Stimulated activated CD8-positive, alpha-beta memory T cell treated with anti-CD3 and anti-CD28 coated beads, Interleukin-4, amount 100 ng/mL, for 4 hours (primary cell): ENCODE measurements around the gene NTRK2.

Experiments
- DNase-seq, 2 donors: peaks; one replicate each; pipeline ENCODE4 v3.0.0-alpha.2; 2020; ENCODE audit warnings: low read depth in 2 of 2, low spot score in 1 of 2

NTRK2 gene

DNA sequence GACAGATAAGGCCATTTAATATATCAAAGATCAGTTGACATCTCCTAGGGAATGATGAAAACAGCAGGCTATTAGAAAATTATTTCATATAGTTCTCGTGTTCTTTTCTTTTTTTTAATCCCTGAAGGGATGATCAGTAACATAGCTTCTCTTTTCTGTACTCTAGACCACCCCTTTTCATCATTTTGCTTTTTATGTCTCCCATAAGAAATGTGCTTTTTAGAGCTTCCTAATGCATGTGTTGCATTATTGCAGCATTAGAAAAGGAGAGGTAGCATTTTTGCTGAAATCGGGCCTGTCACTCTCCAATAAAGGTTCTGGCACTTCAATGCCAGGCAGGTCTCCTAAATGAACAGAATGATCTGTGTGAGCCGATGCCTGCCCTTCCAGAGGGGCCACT is 143.3 kb downstream of the NTRK2 start:
- DNase-seq = no peak

GRCh38 chr9:84815554-84815953 is 146.0 kb downstream of the NTRK2 start:
- DNase-seq = no peak

DNA sequence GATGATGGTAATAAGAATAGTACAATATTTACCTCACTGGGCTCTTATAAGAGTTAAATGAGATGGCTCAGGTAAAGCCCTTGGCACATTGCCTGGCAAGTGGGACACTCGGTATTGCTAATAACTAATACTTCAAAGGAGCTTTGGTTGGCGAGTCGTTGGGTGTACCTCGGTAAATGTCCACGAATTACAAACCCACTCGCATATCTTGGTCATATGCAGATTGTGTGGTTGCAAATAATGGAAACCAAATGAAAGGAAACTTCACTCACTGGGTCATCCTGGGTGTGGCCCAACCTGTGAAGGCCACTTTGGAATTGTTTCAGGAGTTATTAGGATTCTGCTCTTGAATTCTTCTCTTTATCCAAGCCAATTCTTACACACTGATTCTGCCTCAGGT is 147.5 kb downstream of the NTRK2 start:
- no peak for DNase-seq

- no peak for DNase-seq
These were observed 149.3 kb downstream of the NTRK2 start for GRCh38 chr9:84818791-84819190.

GRCh38 chr9:84819491-84819991 is 150.0 kb downstream of the NTRK2 start:
- no peak for DNase-seq

DNA sequence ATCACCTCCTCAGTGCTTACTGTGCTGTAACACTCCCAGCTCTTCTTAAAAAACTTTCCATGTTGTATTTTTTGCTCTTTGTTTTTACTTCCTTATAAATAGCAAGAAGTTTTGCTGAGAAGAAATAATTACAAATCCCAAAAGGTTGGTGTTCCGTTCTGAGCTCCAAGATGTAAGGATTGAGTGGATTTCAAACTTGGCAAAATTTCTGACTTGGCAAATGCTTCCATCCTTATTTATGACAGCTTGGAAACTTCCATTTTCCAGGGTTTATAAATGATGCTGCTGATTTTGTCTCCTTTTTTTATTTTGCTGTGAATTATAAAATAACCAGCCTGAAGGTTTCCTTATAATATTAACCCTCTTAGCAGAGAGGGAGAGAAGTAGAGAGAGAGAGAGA is 151.9 kb downstream of the NTRK2 start:
- no peak for DNase-seq

DNA sequence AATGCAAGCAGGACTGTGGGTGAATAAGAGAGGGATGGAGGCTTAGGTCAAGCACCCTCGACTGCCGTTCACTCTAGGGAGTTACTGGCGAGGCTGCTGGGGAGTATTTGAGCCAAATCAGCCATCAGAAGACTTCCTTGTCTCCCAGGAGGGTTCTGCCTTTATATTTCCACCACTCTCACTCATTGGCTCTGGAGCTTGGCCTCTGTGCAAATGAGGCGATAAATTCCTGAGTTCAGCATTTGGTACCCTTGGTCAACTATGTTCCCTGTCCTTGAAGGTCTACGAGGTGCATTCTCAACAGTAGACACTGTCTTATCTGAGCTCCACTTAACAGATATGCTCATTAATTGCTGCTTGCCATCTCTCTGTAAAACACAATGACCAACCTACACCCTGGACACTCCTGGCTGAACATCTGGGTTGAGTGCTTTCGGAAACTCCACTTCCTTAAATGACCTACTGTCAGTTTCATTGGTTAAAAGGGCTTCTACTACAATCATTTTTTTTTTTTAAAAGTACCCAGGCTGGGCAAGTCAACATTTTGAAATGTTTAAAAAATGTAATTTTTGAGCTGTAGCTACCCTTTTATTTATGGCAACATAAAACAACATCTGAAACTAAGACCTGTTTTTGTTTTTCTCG is 153.2 kb downstream of the NTRK2 start:
- DNase-seq = no peak

DNA sequence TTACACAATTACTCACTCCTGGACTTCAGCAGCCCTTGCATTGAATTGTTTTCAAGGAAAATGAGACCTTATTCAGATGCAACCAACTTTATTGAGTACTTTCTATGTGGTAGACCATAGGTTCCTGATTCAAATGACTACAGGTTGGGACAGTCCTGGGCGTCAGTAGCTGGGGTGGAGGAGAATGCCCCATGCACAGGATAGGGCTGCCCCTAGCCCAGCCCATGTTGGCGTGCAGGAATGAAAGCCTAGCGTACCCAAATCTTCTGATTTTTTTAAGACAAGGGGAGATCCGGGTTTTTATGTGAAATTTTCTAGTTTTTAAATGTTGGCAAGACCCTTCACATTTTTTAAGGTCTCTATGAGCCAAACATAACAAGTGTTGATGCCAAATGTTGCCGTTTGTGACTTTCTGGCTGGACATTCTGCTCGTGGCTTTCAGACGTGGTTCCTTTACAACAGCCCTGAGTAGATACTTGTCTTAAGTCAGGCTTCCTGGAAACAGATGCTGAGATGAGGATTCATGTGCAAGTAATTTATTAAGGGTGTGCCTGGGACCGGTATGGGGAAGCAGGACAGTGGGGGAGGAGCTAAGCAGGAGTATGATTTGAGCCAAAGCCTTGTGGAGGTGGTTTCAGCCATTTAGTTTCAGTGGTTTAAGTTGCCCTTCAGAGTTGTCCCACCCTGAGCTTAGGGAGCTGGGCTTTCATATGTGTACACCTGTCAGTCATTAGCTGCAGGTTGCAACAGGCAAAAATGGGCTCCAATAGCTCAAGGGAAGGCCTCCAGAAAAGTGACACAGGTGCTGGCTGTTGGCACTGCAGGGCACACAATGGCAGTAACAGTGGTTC is 154.1 kb downstream of the NTRK2 start:
- DNase-seq = no peak

DNA sequence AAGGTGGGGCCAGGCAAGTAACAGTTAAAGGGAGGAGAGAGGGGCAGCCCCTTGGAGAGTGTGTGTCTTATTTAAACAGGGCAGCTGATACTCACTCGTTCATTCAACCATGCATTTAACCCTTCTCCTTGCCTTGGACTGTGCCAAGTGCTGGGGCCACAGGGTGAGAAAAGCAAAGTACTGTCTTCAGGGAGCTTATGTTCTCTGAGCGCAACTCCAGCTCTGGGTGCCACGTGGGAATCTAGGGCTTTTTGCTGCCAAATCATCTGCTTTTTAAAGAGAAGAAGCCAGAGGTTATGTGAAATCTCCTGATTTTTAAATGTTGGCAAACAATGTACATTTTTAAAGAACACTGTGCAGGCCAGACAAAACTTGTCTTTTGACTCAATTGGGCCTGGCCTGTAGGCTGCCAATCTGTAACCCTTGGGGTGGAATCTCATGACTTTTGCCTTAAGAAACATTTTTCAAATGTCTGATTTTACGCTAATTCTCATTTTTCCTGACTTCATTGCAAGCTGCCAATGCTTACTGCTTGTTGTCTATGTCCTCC is 157.8 kb downstream of the NTRK2 start:
- DNase-seq = no peak

GRCh38 chr9:84828046-84828445 is 158.5 kb downstream of the NTRK2 start:
- no peak for DNase-seq

- DNase-seq = no peak
These were observed 159.9 kb downstream of the NTRK2 start for GRCh38 chr9:84829471-84829870.

- no peak for DNase-seq
These were observed 160.6 kb downstream of the NTRK2 start for GRCh38 chr9:84829997-84830696.

- no peak for DNase-seq
These were observed 161.8 kb downstream of the NTRK2 start for GRCh38 chr9:84831377-84831776.

DNA sequence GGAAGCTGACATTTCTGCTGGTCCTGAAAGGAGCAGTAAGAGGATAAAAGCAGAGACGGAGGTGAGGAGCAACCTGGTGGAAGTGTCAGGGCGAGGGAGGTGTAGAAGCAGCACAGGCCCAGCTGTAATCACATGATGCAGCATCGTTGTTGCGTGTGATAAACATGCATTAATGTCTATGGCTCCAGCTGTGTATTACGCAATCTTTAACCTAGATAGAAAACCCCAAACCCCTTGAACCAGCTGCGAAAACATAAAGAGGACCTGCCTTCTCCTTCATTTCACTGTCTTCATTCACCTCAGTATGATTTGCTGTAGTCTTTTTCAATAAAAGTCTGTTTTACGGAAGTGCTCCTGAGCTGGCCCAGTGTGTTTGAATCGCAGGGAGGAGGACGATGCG is 162.9 kb downstream of the NTRK2 start:
- DNase-seq = no peak

DNA sequence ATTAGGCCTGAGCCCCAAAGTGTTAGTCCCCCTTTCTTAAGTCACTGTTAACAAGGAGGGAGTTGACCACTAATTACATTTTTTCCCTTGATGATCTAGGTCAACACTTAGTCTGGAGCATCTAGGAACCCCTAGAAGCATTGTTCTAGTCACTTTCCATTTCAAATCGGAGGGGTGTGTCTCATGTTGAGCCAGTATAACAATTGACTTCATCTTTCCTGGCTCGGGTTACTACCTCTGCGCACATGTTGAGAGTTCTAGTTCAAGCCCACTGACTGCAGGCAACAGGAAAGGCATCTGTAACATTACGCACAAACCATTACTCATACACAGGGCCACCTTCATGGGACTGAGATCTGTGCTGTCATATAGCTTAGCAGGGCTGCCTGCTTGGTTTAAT is 164.9 kb downstream of the NTRK2 start:
- DNase-seq = no peak

DNA sequence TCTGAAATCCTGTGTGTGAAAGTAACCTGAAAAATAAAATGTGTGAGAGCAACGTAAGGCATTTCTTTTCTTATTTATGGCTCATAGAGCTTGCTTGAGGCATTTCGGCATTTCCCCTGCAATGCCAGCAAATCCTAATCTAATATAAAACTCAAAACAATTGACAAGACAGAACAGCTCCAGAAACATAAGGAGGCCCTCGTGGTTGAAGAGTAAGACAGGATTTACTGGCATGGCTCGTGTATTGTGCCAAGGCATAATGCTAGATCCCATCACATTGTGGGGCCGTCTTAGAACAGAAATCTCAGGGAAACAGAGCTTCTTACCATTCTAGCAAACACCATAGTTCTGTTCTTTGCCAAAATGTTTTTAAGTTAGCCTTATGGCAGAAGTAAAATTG is 166.2 kb downstream of the NTRK2 start:
- no peak for DNase-seq

GRCh38 chr9:84838879-84839278 is 169.3 kb downstream of the NTRK2 start:
- no peak for DNase-seq

DNA sequence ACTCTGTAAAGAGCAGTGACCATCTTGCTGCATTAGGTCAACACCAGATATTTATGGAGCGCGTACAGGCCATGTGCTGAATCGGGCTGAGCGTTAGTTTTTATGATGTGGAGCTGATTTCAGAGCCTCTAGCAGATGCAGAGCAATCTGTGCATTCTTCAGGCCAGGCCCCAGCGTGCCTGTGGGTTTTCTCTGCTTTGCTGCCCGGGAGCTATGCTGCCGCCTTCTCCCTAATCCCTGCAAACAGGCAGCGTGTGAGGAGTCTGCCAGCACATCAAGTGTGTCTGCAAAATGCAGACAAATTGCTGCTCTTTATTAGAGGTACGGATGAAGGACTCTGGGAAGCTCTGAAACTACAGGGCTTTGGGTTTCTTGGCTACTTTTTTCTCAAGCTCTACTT is 170.0 kb downstream of the NTRK2 start:
- DNase-seq = no peak

- DNase-seq = no peak
These were observed 172.4 kb downstream of the NTRK2 start for GRCh38 chr9:84841931-84842330.

- no peak for DNase-seq
These were observed 173.8 kb downstream of the NTRK2 start for GRCh38 chr9:84843175-84843824.
